CD14-positive monocyte (primary cell): Measurements from ENCODE around the gene CNNM2. TPM values are rescaled to one million over a fixed set of nuclear protein-coding genes. Genes with fewer than 3 reads are reported as not detected.

Experiments used
- DNase-seq, 3 donors: peaks; one replicate each; pipeline ENCODE4 v3.0.0-alpha.2; 2011 to 2022
- H2AFZ ChIP-seq: 2 replicates; pipeline ENCODE4 v1.6.0; 2012; ENCODE audit warnings: mild to moderate bottlenecking, low read depth, low read length, inconsistent platforms; ENCODE audit not compliant: insufficient read depth, poor library complexity, severe bottlenecking
- H3K27ac ChIP-seq, 2 donors: 1 replicate in 1 of 2; 2 replicates in 1 of 2; pipeline ENCODE4 v1.5.1; 2012 to 2013; ENCODE audit warnings: low read length in 2 of 2, control low read depth in 1 of 2, inconsistent platforms in 1 of 2, low read depth in 1 of 2, mild to moderate bottlenecking in 1 of 2
- H3K27me3 ChIP-seq, 2 donors: one replicate each; pipeline versions ENCODE4 v1.6.0 to v1.6.1; 2011 to 2013; ENCODE audit warnings: low read length in 2 of 2; ENCODE audit not compliant: control insufficient read depth in 2 of 2, insufficient read depth in 2 of 2
- H3K36me3 ChIP-seq, 2 donors: replicated peaks in 1 of 2; 1 replicate in 1 of 2; 2 replicates in 1 of 2; pipeline versions ENCODE4 v1.5.1 to v1.6.1; 2012 to 2013; ENCODE audit warnings: low read length in 2 of 2, control low read depth in 1 of 2, inconsistent platforms in 1 of 2, mild to moderate bottlenecking in 1 of 2; ENCODE audit not compliant: insufficient read depth in 2 of 2, control insufficient read depth in 1 of 2
- H3K4me1 ChIP-seq, 2 donors: 1 replicate in 1 of 2; 2 replicates in 1 of 2; pipeline versions ENCODE4 v1.5.1 to v1.6.1; 2012 to 2013; ENCODE audit warnings: low read length in 2 of 2, control low read depth in 1 of 2, inconsistent platforms in 1 of 2, mild to moderate bottlenecking in 1 of 2, moderate library complexity in 1 of 2; ENCODE audit not compliant: insufficient read depth in 2 of 2, control insufficient read depth in 1 of 2
- H3K4me2 ChIP-seq: replicated peaks from 2 replicates; pipeline ENCODE3; 2012; ENCODE audit warnings: low read length, moderate library complexity, mild to moderate bottlenecking; ENCODE audit not compliant: poor library complexity, severe bottlenecking; ENCODE audit errors: extremely low read depth
- H3K4me3 ChIP-seq, 3 experiments: fragments of 200-600 bp in 1 of 3; sonication (generic) in 1 of 3; replicated peaks in 1 of 3; 1 replicate in 2 of 3; 2 replicates in 1 of 3; pipeline ENCODE4 v1.5.1; 2011 to 2013; ENCODE audit warnings: low read length in 3 of 3, mild to moderate bottlenecking in 3 of 3, control low read depth in 2 of 3, low read depth in 2 of 3, inconsistent platforms in 1 of 3, moderate library complexity in 1 of 3
- H3K79me2 ChIP-seq: 2 replicates; pipeline ENCODE4 v1.6.0; 2012; ENCODE audit warnings: mild to moderate bottlenecking, control low read depth, inconsistent platforms, low read length, moderate library complexity; ENCODE audit not compliant: insufficient read depth
- H3K9ac ChIP-seq: 2 replicates; pipeline ENCODE4 v1.6.0; 2017; ENCODE audit warnings: low read length, mild to moderate bottlenecking; ENCODE audit not compliant: insufficient read depth, poor library complexity, severe bottlenecking
- H3K9me3 ChIP-seq, 2 donors: replicated peaks in 1 of 2; 1 replicate in 1 of 2; 2 replicates in 1 of 2; pipeline versions ENCODE4 v1.5.1 to v1.6.1; 2012 to 2013; ENCODE audit warnings: low read length in 2 of 2, control low read depth in 1 of 2; ENCODE audit not compliant: control insufficient read depth in 1 of 2, insufficient read depth in 1 of 2
- H4K20me1 ChIP-seq: 2 replicates; pipeline ENCODE4 v1.6.0; 2012; ENCODE audit warnings: mild to moderate bottlenecking, low read length, control low read depth, moderate library complexity; ENCODE audit not compliant: insufficient read depth
- H3K27ac Mint-ChIP-seq, 7 donors: one replicate each; pipeline ENCODE4 v1.8.0; 2020; ENCODE audit warnings: mild to moderate bottlenecking in 7 of 7, mixed read lengths in 7 of 7, moderate library complexity in 6 of 7, inconsistent platforms in 2 of 7
- H3K27me3 Mint-ChIP-seq, 3 donors: one replicate each; pipeline ENCODE4 v1.8.0; 2021 to 2022; ENCODE audit warnings: low read depth in 3 of 3, mild to moderate bottlenecking in 3 of 3, mixed read lengths in 3 of 3, moderate library complexity in 3 of 3, inconsistent platforms in 1 of 3
- H3K36me3 Mint-ChIP-seq, 2 donors: one replicate each; pipeline ENCODE4 v1.8.0; 2020; ENCODE audit warnings: mixed read lengths in 2 of 2, inconsistent platforms in 1 of 2, mild to moderate bottlenecking in 1 of 2
- H3K4me1 Mint-ChIP-seq: one replicate; pipeline ENCODE4 v1.8.0; 2020; ENCODE audit warnings: mild to moderate bottlenecking, mixed read lengths
- H3K4me3 Mint-ChIP-seq, 2 donors: one replicate each; pipeline ENCODE4 v1.8.0; 2020; ENCODE audit warnings: mild to moderate bottlenecking in 2 of 2, mixed read lengths in 2 of 2, moderate library complexity in 1 of 2
- H3K9me3 Mint-ChIP-seq, 7 donors: one replicate each; pipeline ENCODE4 v1.8.0; 2020 to 2022; ENCODE audit warnings: mixed read lengths in 7 of 7, mild to moderate bottlenecking in 6 of 7, moderate library complexity in 6 of 7, inconsistent platforms in 2 of 7
- CTCF ChIP-seq: fragments of 200-600 bp; IDR thresholded peaks from one replicate; pipeline ENCODE4 v1.8.0; 2022; ENCODE audit warnings: antibody characterized with exemption, mild to moderate bottlenecking
- WGBS: methylation state at CpG from one replicate; pipeline ENCODE4 v1.1.5; 2013; ENCODE audit warnings: missing lambda C conversion rate; ENCODE audit not compliant: insufficient coverage; 5-methylcytosine and 5-hydroxymethylcytosine counted together
- intact Hi-C, 2 donors: fragments of 100-400 bp; cut with micrococcal nuclease; formaldehyde crosslinking; loops; one replicate each; pipeline versions ENCODE4 v1.15.0 to v1.15.1; 2023
- polyA plus RNA-seq, 3 donors: library from polyadenylated mRNA; depleted of rRNA in 1 of 3; unstranded in 2 of 3; stranded (reverse) in 1 of 3; fragments of 300-500 nt in 2 of 3; fragments of >200 nt in 1 of 3; fragmentation: Illumina TruSeq in 2 of 3; gene quantifications; 1 replicate in 2 of 3; 2 replicates in 1 of 3; pipeline ENCODE4 v1.2.3, GENCODE V29; 2012 to 2021

Gene CNNM2
- polyA plus RNA-seq, 3 donors: 1.6 to 3.8 (median 2.2) TPM

GRCh38 chr10:103109821-103110220 is 191.7 kb downstream of the CNNM2 start:
- Mint-ChIP-seq H3K9me3 (no peaks in the 10 kb centered on the region), H3K36me3 (peaks cover 38 to 58% of the 10 kb centered on the region in 2 donors), H3K4me1 (peaks cover 28% of the 10 kb centered on the region), H3K4me3 (no peak overlapping the region), H3K27ac (peak overlapping the region in 1 of 7 donors; percentile 33), H3K27me3 (no peaks in the 10 kb centered on the region)
- intact Hi-C loops: loop anchor here in 1 of 2 donors (10.0 kb wide), 1 partner anchor 135 kb away; the partner anchor contains the start of gene RPEL1
- WGBS: no CpG with 5 or more reads among the region's 2 CpGs
- H3K9me3 ChIP-seq: no peaks in the 10 kb centered on the region
- no peak overlapping the region for H3K4me2 ChIP-seq
- H4K20me1 ChIP-seq: peaks cover 97% of the 10 kb centered on the region
- peaks cover 83% of the 10 kb centered on the region for H3K79me2 ChIP-seq
- no peak overlapping the region for H3K4me3 ChIP-seq
- no peak overlapping the region for H2AFZ ChIP-seq
- H3K36me3 ChIP-seq: peaks cover 33 to 68% of the 10 kb centered on the region in 2 donors
- peak overlapping the region in 1 of 2 donors; percentile 6 for H3K27ac ChIP-seq
- peaks cover 4 to 9% of the 10 kb centered on the region in 2 donors for H3K4me1 ChIP-seq
- no peaks in the 10 kb centered on the region for H3K27me3 ChIP-seq
- no peak overlapping the region for H3K9ac ChIP-seq
- no peak for TF ChIP-seq CTCF
- peak in 1 of 3 donors; percentile 7 for DNase-seq

- no peak for DNase-seq
- H3K4me3 ChIP-seq: no peak overlapping the region
- H4K20me1 ChIP-seq: peaks cover 100% of the 10 kb centered on the region
- H3K4me1 Mint-ChIP-seq: peaks cover 28% of the 10 kb centered on the region
- H3K27me3 Mint-ChIP-seq: no peaks in the 10 kb centered on the region
- intact Hi-C loops: loop anchor here in 1 of 2 donors (10.0 kb wide), 1 partner anchor 134 kb away; the partner anchor contains the start of gene RPEL1
- peaks cover 4 to 9% of the 10 kb centered on the region in 2 donors for H3K4me1 ChIP-seq
- no peak overlapping the region for H2AFZ ChIP-seq
- H3K9me3 Mint-ChIP-seq: no peaks in the 10 kb centered on the region
- H3K36me3 Mint-ChIP-seq: peaks cover 39 to 59% of the 10 kb centered on the region in 2 donors
- H3K9me3 ChIP-seq: no peaks in the 10 kb centered on the region
- no peak overlapping the region for H3K9ac ChIP-seq
- no peak overlapping the region for H3K4me3 Mint-ChIP-seq
- H3K27ac Mint-ChIP-seq: peak overlapping the region in 2 of 7 donors; percentile 33 to 35
- H3K4me2 ChIP-seq: no peak overlapping the region
- no peak for TF ChIP-seq CTCF
- peaks cover 30 to 68% of the 10 kb centered on the region in 2 donors for H3K36me3 ChIP-seq
- peaks cover 89% of the 10 kb centered on the region for H3K79me2 ChIP-seq
- H3K27ac ChIP-seq: peak overlapping the region in 1 of 2 donors; percentile 6
- no peaks in the 10 kb centered on the region for H3K27me3 ChIP-seq
Observed at GRCh38 chr10:103110407-103110806, 192.3 kb downstream of the CNNM2 start.
